Adipocyte (in vitro differentiated cells): ENCODE measurements around the gene LTBP4.

Experiments used
- DNase-seq: peaks from one replicate; pipeline ENCODE4 v3.0.0-alpha.2; 2015; ENCODE audit warnings: low read depth
- H3K27me3 ChIP-seq: replicated peaks from 2 replicates; pipeline ENCODE4 v1.7.0; 2013; ENCODE audit warnings: mild to moderate bottlenecking, low read length, moderate library complexity; ENCODE audit not compliant: control insufficient read depth, insufficient read depth
- H3K36me3 ChIP-seq: 2 replicates; pipeline ENCODE4 v1.7.0; 2013; ENCODE audit warnings: low read length, mild to moderate bottlenecking, moderate library complexity; ENCODE audit not compliant: control insufficient read depth, insufficient read depth, severe bottlenecking
- H3K4me1 ChIP-seq: 2 replicates; pipeline ENCODE4 v1.7.0; 2013; ENCODE audit warnings: mild to moderate bottlenecking, low read length, moderate library complexity; ENCODE audit not compliant: control insufficient read depth, insufficient read depth
- H3K4me3 ChIP-seq: 2 replicates; pipeline ENCODE4 v1.7.0; 2013; ENCODE audit warnings: mild to moderate bottlenecking, low read length, moderate library complexity
- H3K9ac ChIP-seq: 2 replicates; pipeline ENCODE4 v1.7.0; 2013; ENCODE audit warnings: mild to moderate bottlenecking, low read length, moderate library complexity
- H3K9me3 ChIP-seq: 2 replicates; pipeline ENCODE4 v1.7.0; 2013; ENCODE audit warnings: mild to moderate bottlenecking, low read length, moderate library complexity; ENCODE audit not compliant: control insufficient read depth

Gene LTBP4

GRCh38 chr19:40626918-40627317 is 25.7 kb downstream of the LTBP4 start:
- H3K9me3 ChIP-seq = no peaks in the 10 kb centered on the region
- H3K36me3 ChIP-seq = no peaks in the 10 kb centered on the region
- no peaks in the 10 kb centered on the region for H3K27me3 ChIP-seq
- no peak overlapping the region for H3K4me3 ChIP-seq
- no peak for DNase-seq
- H3K4me1 ChIP-seq = no peaks in the 10 kb centered on the region
- no peak overlapping the region for H3K9ac ChIP-seq

- H3K4me1 ChIP-seq = no peaks in the 10 kb centered on the region
- DNase-seq = no peak
- H3K4me3 ChIP-seq = no peak overlapping the region
- H3K27me3 ChIP-seq = no peaks in the 10 kb centered on the region
- H3K9ac ChIP-seq = no peak overlapping the region
- H3K9me3 ChIP-seq = no peaks in the 10 kb centered on the region
- H3K36me3 ChIP-seq = no peaks in the 10 kb centered on the region
These were observed 26.5 kb downstream of the LTBP4 start for GRCh38 chr19:40627486-40628279.

GRCh38 chr19:40629346-40629745 is 28.2 kb downstream of the LTBP4 start:
- Histone ChIP-seq H3K4me1 (peaks cover 5% of the 10 kb centered on the region), H3K9ac (no peak overlapping the region), H3K27me3 (no peaks in the 10 kb centered on the region), H3K9me3 (no peaks in the 10 kb centered on the region), H3K36me3 (no peaks in the 10 kb centered on the region), H3K4me3 (no peak overlapping the region)
- DNase-seq = no peak

GRCh38 chr19:40630571-40631160 is 29.5 kb downstream of the LTBP4 start:
- Histone ChIP-seq H3K9ac (no peak overlapping the region), H3K27me3 (peaks cover 7% of the 10 kb centered on the region), H3K9me3 (no peaks in the 10 kb centered on the region), H3K4me1 (peaks cover 5% of the 10 kb centered on the region), H3K4me3 (no peak overlapping the region), H3K36me3 (no peaks in the 10 kb centered on the region)
- no peak for DNase-seq

- no peaks in the 10 kb centered on the region for H3K36me3 ChIP-seq
- no peak overlapping the region for H3K9ac ChIP-seq
- H3K27me3 ChIP-seq = peaks cover 7% of the 10 kb centered on the region
- peaks cover 5% of the 10 kb centered on the region for H3K4me1 ChIP-seq
- no peaks in the 10 kb centered on the region for H3K9me3 ChIP-seq
- DNase-seq = no peak
- H3K4me3 ChIP-seq = no peak overlapping the region
These were observed 31.3 kb downstream of the LTBP4 start for GRCh38 chr19:40632311-40633036.

- DNase-seq = peak; percentile 50
- Histone ChIP-seq H3K9me3 (no peaks in the 10 kb centered on the region), H3K4me3 (no peak overlapping the region), H3K27me3 (peaks cover 7% of the 10 kb centered on the region), H3K9ac (no peak overlapping the region), H3K4me1 (peaks cover 5% of the 10 kb centered on the region), H3K36me3 (no peaks in the 10 kb centered on the region)
These were observed 32.0 kb downstream of the LTBP4 start for GRCh38 chr19:40633207-40633606.

- no peak overlapping the region for H3K9ac ChIP-seq
- peaks cover 7% of the 10 kb centered on the region for H3K27me3 ChIP-seq
- H3K4me3 ChIP-seq = no peak overlapping the region
- no peaks in the 10 kb centered on the region for H3K9me3 ChIP-seq
- H3K4me1 ChIP-seq = peaks cover 20% of the 10 kb centered on the region
- DNase-seq = no peak
- no peaks in the 10 kb centered on the region for H3K36me3 ChIP-seq
These were observed 37.2 kb downstream of the LTBP4 start for GRCh38 chr19:40638327-40638726.

GRCh38 chr19:40639638-40639982 is 38.4 kb downstream of the LTBP4 start:
- Histone ChIP-seq H3K4me1 (peaks cover 15% of the 10 kb centered on the region), H3K9me3 (no peaks in the 10 kb centered on the region), H3K36me3 (no peaks in the 10 kb centered on the region), H3K4me3 (no peak overlapping the region), H3K9ac (no peak overlapping the region), H3K27me3 (peaks cover 7% of the 10 kb centered on the region)
- DNase-seq = no peak

GRCh38 chr19:40640744-40641143 is 39.6 kb downstream of the LTBP4 start:
- Histone ChIP-seq H3K27me3 (no peaks in the 10 kb centered on the region), H3K36me3 (no peaks in the 10 kb centered on the region), H3K4me3 (no peak overlapping the region), H3K4me1 (peaks cover 22% of the 10 kb centered on the region), H3K9ac (no peak overlapping the region), H3K9me3 (no peaks in the 10 kb centered on the region)
- peak; percentile 28 for DNase-seq

GRCh38 chr19:40641281-40641680 is 40.1 kb downstream of the LTBP4 start:
- no peak overlapping the region for H3K4me3 ChIP-seq
- DNase-seq = no peak
- no peaks in the 10 kb centered on the region for H3K27me3 ChIP-seq
- no peaks in the 10 kb centered on the region for H3K36me3 ChIP-seq
- H3K4me1 ChIP-seq = peaks cover 25% of the 10 kb centered on the region
- H3K9me3 ChIP-seq = no peaks in the 10 kb centered on the region
- no peak overlapping the region for H3K9ac ChIP-seq

GRCh38 chr19:40642051-40642706 is 41.0 kb downstream of the LTBP4 start:
- H3K36me3 ChIP-seq = no peaks in the 10 kb centered on the region
- H3K9ac ChIP-seq = no peak overlapping the region
- DNase-seq = no peak
- peaks cover 33% of the 10 kb centered on the region for H3K4me1 ChIP-seq
- no peak overlapping the region for H3K4me3 ChIP-seq
- no peaks in the 10 kb centered on the region for H3K9me3 ChIP-seq
- no peaks in the 10 kb centered on the region for H3K27me3 ChIP-seq
